IPS-NIHi7 (cell line): ENCODE measurements around the gene PERP.

Source experiments
- DNase-seq: peaks from one replicate; pipeline ENCODE4 v3.0.0; 2012; ENCODE audit warnings: mixed read lengths; ENCODE audit errors: extremely low spot score

Gene PERP

GRCh38 chr6:138052783-138053182 is 54.4 kb downstream of the PERP start:
- no peak for DNase-seq

GRCh38 chr6:138044972-138045371 is 62.2 kb downstream of the PERP start:
- DNase-seq, result no peak

GRCh38 chr6:138044458-138044857 is 62.8 kb downstream of the PERP start:
- DNase-seq, result no peak
